Neural cell (in vitro differentiated cells): ENCODE results near the gene SFMBT2.

Experiments
- EZH2 ChIP-seq: fragments of 200-600, 300-800 bp; shearing (Covaris generic), sonication (generic); IDR thresholded peaks from 2 replicates; pipeline ENCODE4 v1.6.1; 2014; ENCODE audit warnings: antibody characterized with exemption, low read length, borderline replicate concordance, mild to moderate bottlenecking; ENCODE audit not compliant: insufficient read depth, poor library complexity, severe bottlenecking
- POLR2AphosphoS5 ChIP-seq: IDR thresholded peaks from 2 replicates; pipeline ENCODE4 v1.6.1; 2012
- SMC3 ChIP-seq: fragments of 450-650 bp; conservative IDR thresholded peaks from 2 replicates; pipeline ENCODE4 v1.6.1; 2014; ENCODE audit warnings: antibody characterized with exemption, mild to moderate bottlenecking, moderate library complexity; ENCODE audit not compliant: poor library complexity
- TAF1 ChIP-seq: IDR thresholded peaks from 2 replicates; pipeline ENCODE4 v1.6.1; 2012; ENCODE audit warnings: low read depth
- TF ChIP-seq, protein P1 (sequence below): fragments of 450-650 bp; IDR thresholded peaks from 2 replicates; pipeline ENCODE4 v1.5.1; 2014; ENCODE audit warnings: antibody characterized with exemption, mild to moderate bottlenecking, moderate library complexity; ENCODE audit not compliant: poor library complexity, severe bottlenecking

DNA sequence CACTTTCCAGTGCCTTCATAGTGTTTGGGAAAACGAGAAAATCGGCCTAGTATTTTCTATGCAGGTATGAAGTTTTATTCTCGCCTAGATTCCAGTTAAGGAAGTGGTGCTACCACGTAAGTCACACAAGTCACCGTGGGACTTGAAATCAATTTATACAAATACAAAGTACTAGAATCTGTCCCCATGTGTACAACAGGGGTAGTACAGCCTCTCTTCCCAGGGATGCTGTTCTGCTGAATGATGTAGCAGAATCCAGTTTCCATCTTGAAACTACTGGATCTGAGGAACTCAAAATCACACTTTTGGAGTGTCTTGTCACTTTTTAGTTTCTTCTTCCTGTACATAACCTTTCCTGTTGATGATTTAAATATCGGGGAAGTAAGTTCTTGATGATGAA is 129.4 kb downstream of the SFMBT2 start:
- no peak for TF ChIP-seq POLR2AphosphoS5
- TF ChIP-seq, protein P1, sequence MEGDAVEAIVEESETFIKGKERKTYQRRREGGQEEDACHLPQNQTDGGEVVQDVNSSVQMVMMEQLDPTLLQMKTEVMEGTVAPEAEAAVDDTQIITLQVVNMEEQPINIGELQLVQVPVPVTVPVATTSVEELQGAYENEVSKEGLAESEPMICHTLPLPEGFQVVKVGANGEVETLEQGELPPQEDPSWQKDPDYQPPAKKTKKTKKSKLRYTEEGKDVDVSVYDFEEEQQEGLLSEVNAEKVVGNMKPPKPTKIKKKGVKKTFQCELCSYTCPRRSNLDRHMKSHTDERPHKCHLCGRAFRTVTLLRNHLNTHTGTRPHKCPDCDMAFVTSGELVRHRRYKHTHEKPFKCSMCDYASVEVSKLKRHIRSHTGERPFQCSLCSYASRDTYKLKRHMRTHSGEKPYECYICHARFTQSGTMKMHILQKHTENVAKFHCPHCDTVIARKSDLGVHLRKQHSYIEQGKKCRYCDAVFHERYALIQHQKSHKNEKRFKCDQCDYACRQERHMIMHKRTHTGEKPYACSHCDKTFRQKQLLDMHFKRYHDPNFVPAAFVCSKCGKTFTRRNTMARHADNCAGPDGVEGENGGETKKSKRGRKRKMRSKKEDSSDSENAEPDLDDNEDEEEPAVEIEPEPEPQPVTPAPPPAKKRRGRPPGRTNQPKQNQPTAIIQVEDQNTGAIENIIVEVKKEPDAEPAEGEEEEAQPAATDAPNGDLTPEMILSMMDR: no peak
- no peak for TF ChIP-seq SMC3
- TF ChIP-seq TAF1: no peak
- no peak for TF ChIP-seq EZH2
